Measurements from ENCODE around the gene VTI1A. TPM values are rescaled to one million over a fixed set of nuclear protein-coding genes. Genes with fewer than 3 reads are reported as not detected.

VTI1A gene
- total and polyA plus RNA-seq, 4 donors = 5.5 to 26.9 (median 13.1) TPM

- Histone ChIP-seq H3K9me3 (ENCODE audit: control insufficient read depth in 4 of 4, low read length in 3 of 4) (no peaks in the 10 kb centered on the region), H3K4me3 (ENCODE audit: low read depth in 1 of 3, low read length in 3 of 3) (no peak overlapping the region), H3K9ac (ENCODE audit: low read depth in 1 of 2, low read length in 2 of 2) (no peak overlapping the region), H3K36me3 (ENCODE audit: control insufficient read depth in 4 of 4, insufficient read depth in 3 of 4, low read depth in 1 of 4, low read length in 3 of 4) (no peaks in the 10 kb centered on the region), H3K27ac (ENCODE audit: low read depth in 1 of 2, low read length in 2 of 2) (no peak overlapping the region), H3K27me3 (ENCODE audit: control insufficient read depth in 4 of 4, insufficient read depth in 4 of 4, low read length in 3 of 4) (no peaks in the 10 kb centered on the region), H3K4me1 (ENCODE audit: control insufficient read depth in 4 of 4, insufficient read depth in 4 of 4, low read length in 3 of 4) (no peaks in the 10 kb centered on the region)
- no peak for DNase-seq (ENCODE audit: low spot score)
- TF ChIP-seq FOXA2 (IDR thresholded peaks at IDR 0.05) (no peak), HNF4A (conservative IDR thresholded peaks at IDR 0.05) (no peak)
- 92% methylated on average over 8 of the region's 8 CpGs for WGBS
Measured at GRCh38 chr10:112711366-112711765, 264.4 kb downstream of the VTI1A start.

GRCh38 chr10:112712536-112712935 lies 265.5 kb downstream of the VTI1A start:
- Histone ChIP-seq H3K27ac (ENCODE audit: low read depth in 1 of 2, low read length in 2 of 2) (no peak overlapping the region), H3K4me1 (ENCODE audit: control insufficient read depth in 4 of 4, insufficient read depth in 4 of 4, low read length in 3 of 4) (peaks cover 1 to 7% (median 4%) of the 10 kb centered on the region in 4 donors), H3K27me3 (ENCODE audit: control insufficient read depth in 4 of 4, insufficient read depth in 4 of 4, low read length in 3 of 4) (no peaks in the 10 kb centered on the region), H3K36me3 (ENCODE audit: control insufficient read depth in 4 of 4, insufficient read depth in 3 of 4, low read depth in 1 of 4, low read length in 3 of 4) (no peaks in the 10 kb centered on the region), H3K4me3 (ENCODE audit: low read depth in 1 of 3, low read length in 3 of 3) (no peak overlapping the region), H3K9ac (ENCODE audit: low read depth in 1 of 2, low read length in 2 of 2) (no peak overlapping the region), H3K9me3 (ENCODE audit: control insufficient read depth in 4 of 4, low read length in 3 of 4) (no peaks in the 10 kb centered on the region)
- TF ChIP-seq REST (IDR thresholded peaks at IDR 0.05) = no peak
- no peak for TF ChIP-seq NR2F2 (IDR thresholded peaks at IDR 0.05)
- no peak for TF ChIP-seq YY1 (IDR thresholded peaks at IDR 0.05)
- no peak for TF ChIP-seq RAD21 (IDR thresholded peaks at IDR 0.05)
- TF ChIP-seq FOXA1 (IDR thresholded peaks at IDR 0.05) = no peak
- TF ChIP-seq TAF1 (conservative IDR thresholded peaks at IDR 0.05) = no peak
- no peak for TF ChIP-seq FOXA2 (IDR thresholded peaks at IDR 0.05)
- TF ChIP-seq HNF4A (conservative IDR thresholded peaks at IDR 0.05) = no peak
- no peak for TF ChIP-seq GABPA (IDR thresholded peaks at IDR 0.05 in 1 of 2, conservative IDR thresholded peaks at IDR 0.05 in 1 of 2)
- TF ChIP-seq MAX (IDR thresholded peaks at IDR 0.05) = no peak
- no peak for TF ChIP-seq RXRA (IDR thresholded peaks at IDR 0.05)
- no peak for TF ChIP-seq ATF3 (IDR thresholded peaks at IDR 0.05)
- TF ChIP-seq HNF4G (IDR thresholded peaks at IDR 0.05) = no peak
- no peak for TF ChIP-seq CTCF (IDR thresholded peaks at IDR 0.05; ENCODE audit: low read depth, low read length, missing input control)
- TF ChIP-seq JUND (IDR thresholded peaks at IDR 0.05) = no peak
- no peak for TF ChIP-seq SP1 (IDR thresholded peaks at IDR 0.05)
- TF ChIP-seq EGR1 (IDR thresholded peaks at IDR 0.05; ENCODE audit: low read depth in 2 of 2) = no peak
- TF ChIP-seq ZBTB33 (IDR thresholded peaks at IDR 0.05) = no peak
- no peak for DNase-seq (ENCODE audit: low spot score)
- WGBS = 85% methylated on average over 2 of the region's 2 CpGs

All from liver (tissue), 9 donors.